HEK293 (cell line): Measurements from ENCODE around the gene KDELR1.

ENCODE experiments used
- CTCF ChIP-seq: fragments of 450-650 bp; formaldehyde crosslinking; IDR thresholded peaks from 2 replicates; pipeline ENCODE4 v1.5.1; 2016; ENCODE audit warnings: missing biosample characterization, missing genetic modification characterization
- ELK4 ChIP-seq: IDR thresholded peaks from 2 replicates; pipeline ENCODE4 v1.6.1; 2011; ENCODE audit warnings: mild to moderate bottlenecking, low read depth, low read length, borderline replicate concordance
- TCF7L2 ChIP-seq: IDR thresholded peaks from 2 replicates; pipeline ENCODE4 v1.6.1; 2011; ENCODE audit warnings: low read depth, mild to moderate bottlenecking, inconsistent platforms, low read length, moderate library complexity, borderline replicate concordance
- ZBTB11 ChIP-seq: fragments of 450-650 bp; formaldehyde crosslinking; conservative IDR thresholded peaks from 2 replicates; pipeline ENCODE4 v1.5.1; 2016; ENCODE audit warnings: low read depth, missing biosample characterization, missing genetic modification characterization
- ZNF266 ChIP-seq: fragments of 450-650 bp; formaldehyde crosslinking; IDR thresholded peaks from 2 replicates; pipeline ENCODE4 v1.5.1; 2016; ENCODE audit warnings: missing biosample characterization, missing genetic modification characterization, low read depth
- ZNF324 ChIP-seq: fragments of 450-650 bp; formaldehyde crosslinking; IDR thresholded peaks from 2 replicates; pipeline ENCODE4 v1.5.1; 2016; ENCODE audit warnings: missing biosample characterization, missing genetic modification characterization
- ZNF600 ChIP-seq: fragments of 450-650 bp; formaldehyde crosslinking; IDR thresholded peaks from 2 replicates; pipeline ENCODE4 v1.5.1; 2016; ENCODE audit warnings: missing biosample characterization, missing genetic modification characterization
- ZNF701 ChIP-seq: fragments of 450-650 bp; formaldehyde crosslinking; IDR thresholded peaks from 2 replicates; pipeline ENCODE4 v1.5.1; 2016; ENCODE audit warnings: missing biosample characterization, missing genetic modification characterization

GRCh38 chr19:48353677-48354076 lies 37.7 kb downstream of the KDELR1 start:
- TF ChIP-seq TCF7L2 (no peak), ELK4 (no peak), CTCF (no peak), ZBTB11 (no peak), ZNF266 (tag by site-specific recombination) (no peak), ZNF600 (tag by site-specific recombination) (no peak), ZNF324 (tag by site-specific recombination) (no peak), ZNF701 (tag by site-specific recombination) (no peak)
